Measurements from ENCODE around the gene AGPAT1.

GRCh38 chr6:32183483-32184083 is 7.7 kb upstream of the AGPAT1 start:
- no peak for TF ChIP-seq MAX (IDR thresholded peaks at IDR 0.05; ENCODE audit: low read depth)
- no peak for TF ChIP-seq CTCF (IDR thresholded peaks at IDR 0.05)
- no peak for TF ChIP-seq TAF1 (IDR thresholded peaks at IDR 0.05; ENCODE audit: borderline replicate concordance, low read depth, low read length)
- TF ChIP-seq GATA2 (CRISPR knock-in tag; IDR thresholded peaks at IDR 0.05): no peak
- TF ChIP-seq EP300 (IDR thresholded peaks at IDR 0.05; ENCODE audit: borderline replicate concordance in 1 of 2, low read depth in 1 of 2, low read length in 1 of 2): no peak
- no peak for TF ChIP-seq POLR2AphosphoS5 (IDR thresholded peaks at IDR 0.05; ENCODE audit: low read depth, low read length)
- TF ChIP-seq RAD21 (IDR thresholded peaks at IDR 0.05; ENCODE audit: low read length): no peak
- no peak for TF ChIP-seq PBX3 (IDR thresholded peaks at IDR 0.05)
- TF ChIP-seq FOXJ3 (CRISPR knock-in tag; IDR thresholded peaks at IDR 0.05): no peak
- no peak for TF ChIP-seq SMC3 (IDR thresholded peaks at IDR 0.05; ENCODE audit: low read depth, low read length)

Data from SK-N-SH (cell line).